ENCODE measurements around the gene TJP2. TPM values are rescaled to one million over a fixed set of nuclear protein-coding genes. Genes with fewer than 3 reads are reported as not detected.
"Not testable (repeated sequence)": the region's sequence is repeated elsewhere in the genome, so short reads cannot be mapped to it uniquely, and the experiment has no call there.

The TJP2 gene
- total RNA-seq, 1 experiment from 2014 or later = 155 TPM

DNA sequence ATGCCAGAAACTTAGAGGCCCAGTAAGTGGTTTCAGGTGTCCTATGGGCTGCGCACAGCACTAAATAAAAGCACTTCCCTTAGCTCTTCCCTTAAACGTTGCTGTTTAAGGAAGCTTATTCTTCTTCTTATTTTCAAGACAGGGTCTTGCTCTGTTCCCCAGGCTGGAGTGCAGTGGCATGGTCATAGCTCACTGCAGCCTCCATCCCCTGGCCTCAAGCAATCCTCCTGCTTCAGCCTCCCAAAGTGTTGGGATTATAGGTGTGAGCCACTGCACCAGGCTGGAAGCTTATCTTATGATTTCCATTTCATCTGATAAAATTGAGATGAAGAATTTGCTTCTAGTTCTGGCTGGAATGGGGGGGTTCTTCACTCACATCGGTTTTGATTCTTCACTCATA lies 15.6 kb upstream of the TJP2 start:
- TF ChIP-seq NR2C2 (CRISPR knock-in tag; IDR thresholded peaks at IDR 0.05) (no peak), ZMAT4 (CRISPR knock-in tag; IDR thresholded peaks at IDR 0.05) (no peak), SP1 (CRISPR knock-in tag; conservative IDR thresholded peaks at IDR 0.05) (no peak), OVOL2 (CRISPR knock-in tag; IDR thresholded peaks at IDR 0.05; ENCODE audit: borderline replicate concordance) (no peak), MLX (CRISPR knock-in tag; IDR thresholded peaks at IDR 0.05) (no peak), IRF2 (CRISPR knock-in tag; IDR thresholded peaks at IDR 0.05; ENCODE audit: borderline replicate concordance, low read depth) (no peak), TEAD4 (CRISPR knock-in tag; IDR thresholded peaks at IDR 0.05) (no peak)
- TF ChIP-seq, protein P1, sequence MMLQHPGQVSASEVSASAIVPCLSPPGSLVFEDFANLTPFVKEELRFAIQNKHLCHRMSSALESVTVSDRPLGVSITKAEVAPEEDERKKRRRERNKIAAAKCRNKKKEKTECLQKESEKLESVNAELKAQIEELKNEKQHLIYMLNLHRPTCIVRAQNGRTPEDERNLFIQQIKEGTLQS (CRISPR knock-in tag; conservative IDR thresholded peaks at IDR 0.05) = no peak
- ChIA-PET CTCF (interaction anchor here (0.6 to 3.6 kb wide), 34 partner anchors 9 to 769 kb away, joined by 3 to 44 read pairs (median 5); partner anchors contain the start of gene TJP2), POLR2A (interaction anchor here (0.7 to 1.1 kb wide), 3 partner anchors 9 to 123 kb away, joined by 3 read pairs; partner anchors contain the start of gene FXN)
- Mint-ChIP-seq H3K36me3 (peaks cover 23% of the 10 kb centered on the region), H3K27me3 (ENCODE audit: low read depth) (no peaks in the 10 kb centered on the region), H3K9me3 (peaks cover 9% of the 10 kb centered on the region), H3K4me3 (no peak overlapping the region), H3K4me1 (peaks cover 35% of the 10 kb centered on the region), H3K27ac (no peak overlapping the region)
- no peak for DNase-seq (ENCODE audit: low spot score)
- no peak for ATAC-seq

GRCh38 chr9:69164573-69164972 lies 9.5 kb upstream of the TJP2 start:
- ChIA-PET POLR2A (interaction anchor here (1.3 kb wide), 1 partner anchor 44 kb away, joined by 5 read pairs; no protein-coding TSS in a partner anchor), CTCF (interaction anchor here (1.1 to 2.5 kb wide), 3 partner anchors 28 to 96 kb away, joined by 3 to 18 read pairs (median 5); no protein-coding TSS in a partner anchor)
- Mint-ChIP-seq H3K4me1 (peaks cover 46% of the 10 kb centered on the region), H3K36me3 (peaks cover 17% of the 10 kb centered on the region), H3K27ac (peak overlapping the region; percentile 89)
- not testable (repeated sequence) for H3K27me3 Mint-ChIP-seq (ENCODE audit: low read depth); DNase-seq (ENCODE audit: low spot score); H3K4me3 Mint-ChIP-seq; H3K9me3 Mint-ChIP-seq; ATAC-seq

- POLR2A ChIA-PET = interaction anchor here (0.6 kb wide), 1 partner anchor 33 kb away, joined by 3 read pairs; no protein-coding TSS in a partner anchor
These were observed 8.5 kb upstream of the TJP2 start for GRCh38 chr9:69165581-69165980.

More at GRCh38 chr9:69165581-69165980, 8.5 kb upstream of the TJP2 start:
- Mint-ChIP-seq H3K9me3 (peaks cover 5% of the 10 kb centered on the region), H3K36me3 (peaks cover 8% of the 10 kb centered on the region), H3K4me1 (peaks cover 44% of the 10 kb centered on the region), H3K27me3 (ENCODE audit: low read depth) (no peaks in the 10 kb centered on the region), H3K4me3 (no peak overlapping the region), H3K27ac (peak overlapping the region; percentile 71)
- no peak for DNase-seq (ENCODE audit: low spot score)
- ATAC-seq = no peak
- no peak for TF ChIP-seq ZBTB21 (CRISPR knock-in tag; IDR thresholded peaks at IDR 0.05; ENCODE audit: borderline replicate concordance)
- TF ChIP-seq NR2C2 (CRISPR knock-in tag; IDR thresholded peaks at IDR 0.05) = no peak
- no peak for TF ChIP-seq RELA (CRISPR knock-in tag; IDR thresholded peaks at IDR 0.05; ENCODE audit: borderline replicate concordance)
- no peak for TF ChIP-seq HMGA2 (CRISPR knock-in tag; IDR thresholded peaks at IDR 0.05)
- TF ChIP-seq USF2 (CRISPR knock-in tag; IDR thresholded peaks at IDR 0.05) = no peak
- TF ChIP-seq, protein P2, sequence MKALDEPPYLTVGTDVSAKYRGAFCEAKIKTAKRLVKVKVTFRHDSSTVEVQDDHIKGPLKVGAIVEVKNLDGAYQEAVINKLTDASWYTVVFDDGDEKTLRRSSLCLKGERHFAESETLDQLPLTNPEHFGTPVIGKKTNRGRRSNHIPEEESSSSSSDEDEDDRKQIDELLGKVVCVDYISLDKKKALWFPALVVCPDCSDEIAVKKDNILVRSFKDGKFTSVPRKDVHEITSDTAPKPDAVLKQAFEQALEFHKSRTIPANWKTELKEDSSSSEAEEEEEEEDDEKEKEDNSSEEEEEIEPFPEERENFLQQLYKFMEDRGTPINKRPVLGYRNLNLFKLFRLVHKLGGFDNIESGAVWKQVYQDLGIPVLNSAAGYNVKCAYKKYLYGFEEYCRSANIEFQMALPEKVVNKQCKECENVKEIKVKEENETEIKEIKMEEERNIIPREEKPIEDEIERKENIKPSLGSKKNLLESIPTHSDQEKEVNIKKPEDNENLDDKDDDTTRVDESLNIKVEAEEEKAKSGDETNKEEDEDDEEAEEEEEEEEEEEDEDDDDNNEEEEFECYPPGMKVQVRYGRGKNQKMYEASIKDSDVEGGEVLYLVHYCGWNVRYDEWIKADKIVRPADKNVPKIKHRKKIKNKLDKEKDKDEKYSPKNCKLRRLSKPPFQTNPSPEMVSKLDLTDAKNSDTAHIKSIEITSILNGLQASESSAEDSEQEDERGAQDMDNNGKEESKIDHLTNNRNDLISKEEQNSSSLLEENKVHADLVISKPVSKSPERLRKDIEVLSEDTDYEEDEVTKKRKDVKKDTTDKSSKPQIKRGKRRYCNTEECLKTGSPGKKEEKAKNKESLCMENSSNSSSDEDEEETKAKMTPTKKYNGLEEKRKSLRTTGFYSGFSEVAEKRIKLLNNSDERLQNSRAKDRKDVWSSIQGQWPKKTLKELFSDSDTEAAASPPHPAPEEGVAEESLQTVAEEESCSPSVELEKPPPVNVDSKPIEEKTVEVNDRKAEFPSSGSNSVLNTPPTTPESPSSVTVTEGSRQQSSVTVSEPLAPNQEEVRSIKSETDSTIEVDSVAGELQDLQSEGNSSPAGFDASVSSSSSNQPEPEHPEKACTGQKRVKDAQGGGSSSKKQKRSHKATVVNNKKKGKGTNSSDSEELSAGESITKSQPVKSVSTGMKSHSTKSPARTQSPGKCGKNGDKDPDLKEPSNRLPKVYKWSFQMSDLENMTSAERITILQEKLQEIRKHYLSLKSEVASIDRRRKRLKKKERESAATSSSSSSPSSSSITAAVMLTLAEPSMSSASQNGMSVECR (CRISPR knock-in tag; IDR thresholded peaks at IDR 0.05; ENCODE audit: borderline replicate concordance) = no peak
- TF ChIP-seq ZNF317 (CRISPR knock-in tag; IDR thresholded peaks at IDR 0.05; ENCODE audit: borderline replicate concordance, low read depth) = no peak
- CTCF ChIA-PET = interaction anchor here (2.5 kb wide), 1 partner anchor 27 kb away, joined by 18 read pairs; no protein-coding TSS in a partner anchor
